Measurements from ENCODE around the gene OXGR1.
"Not testable (repeated sequence)": the region's sequence is repeated elsewhere in the genome, so short reads cannot be mapped to it uniquely, and the experiment has no call there.

OXGR1 gene

GRCh38 chr13:96994017-96994857, at the start of gene OXGR1:
Gene OXGR1, minus strand, starts transcription at chr13:96994476. Its CDS starts 6,717 bp downstream, at chr13:96987759.
- peaks cover 10% of the 10 kb centered on the region for H3K4me1 Mint-ChIP-seq (ENCODE audit: low read depth)
- peaks cover 58% of the 10 kb centered on the region for H3K27me3 Mint-ChIP-seq
- no peak for DNase-seq
- H3K9me3 Mint-ChIP-seq = peaks cover 4% of the 10 kb centered on the region
- no peaks in the 10 kb centered on the region for H3K36me3 Mint-ChIP-seq (ENCODE audit: low read depth)
- H3K4me3 Mint-ChIP-seq = peak within 1 kb of the TSS; percentile 23
- no peak within 1 kb of the TSS for H3K27ac Mint-ChIP-seq

GRCh38 chr13:97043302-97043701, 49.0 kb upstream of the OXGR1 start:
- peaks cover 17% of the 10 kb centered on the region for H3K27me3 Mint-ChIP-seq
- no peaks in the 10 kb centered on the region for H3K36me3 Mint-ChIP-seq (ENCODE audit: low read depth)
- H3K27ac Mint-ChIP-seq = no peak overlapping the region
- no peak for DNase-seq
- no peaks in the 10 kb centered on the region for H3K9me3 Mint-ChIP-seq
- no peaks in the 10 kb centered on the region for H3K4me1 Mint-ChIP-seq (ENCODE audit: low read depth)
- no peak overlapping the region for H3K4me3 Mint-ChIP-seq

- no peak overlapping the region for H3K4me3 Mint-ChIP-seq
- H3K4me1 Mint-ChIP-seq (ENCODE audit: low read depth) = no peaks in the 10 kb centered on the region
- H3K9me3 Mint-ChIP-seq = peaks cover 6% of the 10 kb centered on the region
- no peak overlapping the region for H3K27ac Mint-ChIP-seq
- no peaks in the 10 kb centered on the region for H3K36me3 Mint-ChIP-seq (ENCODE audit: low read depth)
- peaks cover 37% of the 10 kb centered on the region for H3K27me3 Mint-ChIP-seq
- DNase-seq = no peak
Measured at GRCh38 chr13:97030705-97031452, 36.6 kb upstream of the OXGR1 start.

GRCh38 chr13:97028441-97029299, 34.4 kb upstream of the OXGR1 start:
- no peaks in the 10 kb centered on the region for H3K36me3 Mint-ChIP-seq (ENCODE audit: low read depth)
- no peaks in the 10 kb centered on the region for H3K9me3 Mint-ChIP-seq
- peaks cover 35% of the 10 kb centered on the region for H3K27me3 Mint-ChIP-seq
- H3K4me1 Mint-ChIP-seq (ENCODE audit: low read depth) = no peaks in the 10 kb centered on the region
- H3K4me3 Mint-ChIP-seq = no peak overlapping the region
- DNase-seq = peak; percentile 49
- no peak overlapping the region for H3K27ac Mint-ChIP-seq

GRCh38 chr13:97027162-97027554, 32.9 kb upstream of the OXGR1 start:
- DNase-seq = no peak
- Mint-ChIP-seq H3K27ac (no peak overlapping the region), H3K27me3 (peaks cover 39% of the 10 kb centered on the region)

GRCh38 chr13:97026531-97027161, 32.4 kb upstream of the OXGR1 start:
- H3K4me1 Mint-ChIP-seq (ENCODE audit: low read depth) = no peaks in the 10 kb centered on the region
- no peak overlapping the region for H3K4me3 Mint-ChIP-seq
- no peaks in the 10 kb centered on the region for H3K36me3 Mint-ChIP-seq (ENCODE audit: low read depth)
- no peaks in the 10 kb centered on the region for H3K9me3 Mint-ChIP-seq
- peaks cover 42% of the 10 kb centered on the region for H3K27me3 Mint-ChIP-seq
- no peak overlapping the region for H3K27ac Mint-ChIP-seq
- no peak for DNase-seq

More at GRCh38 chr13:97027162-97027554, 32.9 kb upstream of the OXGR1 start:
- Mint-ChIP-seq H3K4me3 (no peak overlapping the region), H3K4me1 (ENCODE audit: low read depth) (no peaks in the 10 kb centered on the region), H3K9me3 (no peaks in the 10 kb centered on the region), H3K36me3 (ENCODE audit: low read depth) (no peaks in the 10 kb centered on the region)

- not testable (repeated sequence) for H3K4me1 Mint-ChIP-seq (ENCODE audit: low read depth); H3K27ac Mint-ChIP-seq; H3K9me3 Mint-ChIP-seq; H3K4me3 Mint-ChIP-seq; DNase-seq; H3K36me3 Mint-ChIP-seq (ENCODE audit: low read depth)
- peaks cover 54% of the 10 kb centered on the region for H3K27me3 Mint-ChIP-seq
Measured at GRCh38 chr13:97023812-97024211, 29.5 kb upstream of the OXGR1 start.

- H3K4me1 Mint-ChIP-seq (ENCODE audit: low read depth) = peaks cover 2% of the 10 kb centered on the region
- H3K27me3 Mint-ChIP-seq = peaks cover 53% of the 10 kb centered on the region
- H3K36me3 Mint-ChIP-seq (ENCODE audit: low read depth) = no peaks in the 10 kb centered on the region
- DNase-seq = no peak
- no peaks in the 10 kb centered on the region for H3K9me3 Mint-ChIP-seq
- no peak overlapping the region for H3K27ac Mint-ChIP-seq
- no peak overlapping the region for H3K4me3 Mint-ChIP-seq
Measured at GRCh38 chr13:97023117-97023516, 28.8 kb upstream of the OXGR1 start.

- H3K27ac Mint-ChIP-seq = no peak overlapping the region
- peaks cover 3% of the 10 kb centered on the region for H3K4me1 Mint-ChIP-seq (ENCODE audit: low read depth)
- no peak overlapping the region for H3K4me3 Mint-ChIP-seq
- no peak for DNase-seq
- peaks cover 57% of the 10 kb centered on the region for H3K27me3 Mint-ChIP-seq
- H3K36me3 Mint-ChIP-seq (ENCODE audit: low read depth) = no peaks in the 10 kb centered on the region
- no peaks in the 10 kb centered on the region for H3K9me3 Mint-ChIP-seq
Measured at GRCh38 chr13:97021241-97021640, 27.0 kb upstream of the OXGR1 start.

GRCh38 chr13:97020689-97021240, 26.5 kb upstream of the OXGR1 start:
- Mint-ChIP-seq H3K27me3 (peaks cover 56% of the 10 kb centered on the region), H3K4me3 (no peak overlapping the region), H3K27ac (no peak overlapping the region), H3K9me3 (no peaks in the 10 kb centered on the region), H3K4me1 (ENCODE audit: low read depth) (peaks cover 5% of the 10 kb centered on the region), H3K36me3 (ENCODE audit: low read depth) (no peaks in the 10 kb centered on the region)
- no peak for DNase-seq

GRCh38 chr13:97020194-97020593, 25.9 kb upstream of the OXGR1 start:
- no peaks in the 10 kb centered on the region for H3K36me3 Mint-ChIP-seq (ENCODE audit: low read depth)
- no peaks in the 10 kb centered on the region for H3K9me3 Mint-ChIP-seq
- peaks cover 58% of the 10 kb centered on the region for H3K27me3 Mint-ChIP-seq
- H3K4me1 Mint-ChIP-seq (ENCODE audit: low read depth) = peaks cover 9% of the 10 kb centered on the region
- no peak for DNase-seq
- no peak overlapping the region for H3K4me3 Mint-ChIP-seq
- no peak overlapping the region for H3K27ac Mint-ChIP-seq

- no peak overlapping the region for H3K4me3 Mint-ChIP-seq
- H3K4me1 Mint-ChIP-seq (ENCODE audit: low read depth) = peaks cover 10% of the 10 kb centered on the region
- DNase-seq = no peak
- H3K27me3 Mint-ChIP-seq = peaks cover 64% of the 10 kb centered on the region
- no peak overlapping the region for H3K27ac Mint-ChIP-seq
- peaks cover 3% of the 10 kb centered on the region for H3K9me3 Mint-ChIP-seq
- no peaks in the 10 kb centered on the region for H3K36me3 Mint-ChIP-seq (ENCODE audit: low read depth)
Measured at GRCh38 chr13:97019236-97019635, 25.0 kb upstream of the OXGR1 start.

GRCh38 chr13:97018029-97018819, 23.9 kb upstream of the OXGR1 start:
- peaks cover 3% of the 10 kb centered on the region for H3K9me3 Mint-ChIP-seq
- H3K4me1 Mint-ChIP-seq (ENCODE audit: low read depth) = peaks cover 10% of the 10 kb centered on the region
- H3K27ac Mint-ChIP-seq = no peak overlapping the region
- H3K27me3 Mint-ChIP-seq = peaks cover 64% of the 10 kb centered on the region
- DNase-seq = no peak
- H3K36me3 Mint-ChIP-seq (ENCODE audit: low read depth) = no peaks in the 10 kb centered on the region
- no peak overlapping the region for H3K4me3 Mint-ChIP-seq

Data from activated T-cell treated with anti-CD3 and anti-CD28 coated beads, Interleukin-2, amount 50 U/mL, for 24 hours (primary cell).